Activated CD4-positive, alpha-beta T cell treated with anti-CD3 and anti-CD28 coated beads, Interleukin-2, amount 10 ng/mL, durations not matched to agents 24 days and 14 days (primary cell): ENCODE measurements around the gene OR7C1. TPM values are rescaled to one million over a fixed set of nuclear protein-coding genes. Genes with fewer than 3 reads are reported as not detected.
"Not testable (repeated sequence)": the region's sequence is repeated elsewhere in the genome, so short reads cannot be mapped to it uniquely, and the experiment has no call there.

Source experiments
- DNase-seq: peaks from one replicate; pipeline ENCODE4 v3.0.0; 2022
- H3K27ac Mint-ChIP-seq: one replicate; pipeline ENCODE4 v1.8.0; 2022; ENCODE audit warnings: mild to moderate bottlenecking, mixed read lengths
- H3K27me3 Mint-ChIP-seq: one replicate; pipeline ENCODE4 v1.8.0; 2022; ENCODE audit warnings: mixed read lengths
- H3K36me3 Mint-ChIP-seq: one replicate; pipeline ENCODE4 v1.8.0; 2022; ENCODE audit warnings: low read depth, mild to moderate bottlenecking, mixed read lengths
- H3K4me1 Mint-ChIP-seq: one replicate; pipeline ENCODE4 v1.8.0; 2021; ENCODE audit warnings: mixed read lengths
- H3K4me3 Mint-ChIP-seq: one replicate; pipeline ENCODE4 v1.8.0; 2022; ENCODE audit warnings: mild to moderate bottlenecking, moderate library complexity, mixed read lengths
- H3K9me3 Mint-ChIP-seq: one replicate; pipeline ENCODE4 v1.8.0; 2021; ENCODE audit warnings: mixed read lengths
- intact Hi-C: fragments of 100-400 bp; cut with micrococcal nuclease; formaldehyde crosslinking; loops from one replicate; pipeline ENCODE4 v1.15.1; 2023
- total RNA-seq: library from RNA; stranded (reverse); gene quantifications from 2 replicates; pipeline ENCODE4 v1.2.3, GENCODE V29; 2022

OR7C1 gene
- total RNA-seq, 1 donor from 2014 or later = not detected

DNA sequence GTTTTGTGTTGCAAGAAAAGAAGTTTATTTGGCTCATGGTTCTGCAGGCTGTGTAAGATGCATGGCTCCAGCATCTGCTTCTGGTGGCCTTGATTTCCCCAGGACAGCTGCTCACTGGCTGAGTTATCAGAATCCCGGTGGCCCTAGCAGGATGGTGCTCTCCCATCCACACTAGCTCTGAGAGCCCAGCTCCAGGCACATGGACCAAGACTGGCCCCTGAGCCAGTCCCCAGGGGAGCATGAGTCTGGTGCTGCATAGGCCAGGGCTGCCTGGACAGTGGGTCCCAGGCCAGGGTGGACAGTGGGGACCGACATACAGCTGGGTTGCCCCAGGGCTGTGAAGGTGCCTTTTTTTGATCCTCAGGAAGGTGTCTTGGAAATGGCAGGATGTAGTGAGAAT lies 67.0 kb downstream of the OR7C1 start:
- Mint-ChIP-seq H3K27ac (no peak overlapping the region), H3K4me1 (no peaks in the 10 kb centered on the region), H3K27me3 (no peaks in the 10 kb centered on the region), H3K36me3 (peaks cover 2% of the 10 kb centered on the region), H3K9me3 (no peaks in the 10 kb centered on the region), H3K4me3 (no peak overlapping the region)
- intact Hi-C loops = no loop called here
- no peak for DNase-seq

- Mint-ChIP-seq H3K27me3 (no peaks in the 10 kb centered on the region), H3K4me1 (no peaks in the 10 kb centered on the region), H3K36me3 (peaks cover 2% of the 10 kb centered on the region), H3K4me3 (no peak overlapping the region), H3K27ac (no peak overlapping the region), H3K9me3 (no peaks in the 10 kb centered on the region)
- intact Hi-C loops = no loop called here
- DNase-seq = no peak
Measured at GRCh38 chr19:14767466-14767971, 67.5 kb downstream of the OR7C1 start.

DNA sequence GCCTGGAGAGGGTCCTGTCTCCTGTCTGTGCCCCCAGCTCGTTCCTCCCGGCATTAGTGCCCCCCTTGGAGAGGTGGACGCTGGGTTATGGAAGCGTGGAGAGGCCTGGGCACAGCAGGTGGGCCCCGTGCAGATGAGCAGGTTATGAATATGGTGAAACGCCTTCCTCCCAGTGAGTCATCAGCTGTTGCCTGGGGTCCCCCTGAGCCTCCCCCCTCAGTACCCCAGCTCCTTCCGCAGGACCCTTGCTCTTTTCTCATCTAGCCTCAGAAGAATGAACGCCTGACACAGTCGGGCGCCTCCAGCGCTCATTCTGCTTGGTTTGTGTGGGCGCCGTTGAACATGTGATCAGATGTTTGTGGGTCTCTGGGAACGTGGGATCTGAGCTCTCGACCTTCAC lies 69.1 kb downstream of the OR7C1 start:
- intact Hi-C loops, H3K36me3 Mint-ChIP-seq, H3K27me3 Mint-ChIP-seq, H3K4me1 Mint-ChIP-seq, H3K4me3 Mint-ChIP-seq, DNase-seq, H3K9me3 Mint-ChIP-seq, H3K27ac Mint-ChIP-seq: not testable (repeated sequence)

DNA sequence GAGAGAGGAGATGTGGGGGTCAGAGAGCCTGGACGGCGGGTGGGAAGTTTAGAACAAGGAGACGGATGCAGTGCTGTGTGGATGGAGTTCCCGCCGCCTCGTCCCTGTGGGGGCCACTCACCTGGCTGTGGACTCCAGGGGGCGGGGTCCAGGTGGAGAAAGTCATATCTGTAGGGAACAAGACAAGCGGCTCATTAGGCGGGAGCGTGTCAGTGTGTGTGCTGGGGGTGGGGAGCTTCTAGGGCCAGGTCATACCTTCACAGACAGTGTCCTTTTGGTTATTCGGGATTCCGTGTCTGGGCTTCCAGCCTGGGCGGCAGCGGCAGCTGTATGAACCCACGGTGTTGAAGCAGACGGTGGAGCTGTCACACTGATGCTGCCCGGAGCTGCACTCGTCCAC lies 69.6 kb downstream of the OR7C1 start:
- H3K27me3 Mint-ChIP-seq, H3K36me3 Mint-ChIP-seq, H3K9me3 Mint-ChIP-seq, H3K4me3 Mint-ChIP-seq, H3K27ac Mint-ChIP-seq, DNase-seq, H3K4me1 Mint-ChIP-seq, intact Hi-C loops: not testable (repeated sequence)

- Mint-ChIP-seq H3K27ac (no peak overlapping the region), H3K27me3 (no peaks in the 10 kb centered on the region), H3K36me3 (peaks cover 2% of the 10 kb centered on the region)
Measured at GRCh38 chr19:14764401-14764800, 70.6 kb downstream of the OR7C1 start.

DNA sequence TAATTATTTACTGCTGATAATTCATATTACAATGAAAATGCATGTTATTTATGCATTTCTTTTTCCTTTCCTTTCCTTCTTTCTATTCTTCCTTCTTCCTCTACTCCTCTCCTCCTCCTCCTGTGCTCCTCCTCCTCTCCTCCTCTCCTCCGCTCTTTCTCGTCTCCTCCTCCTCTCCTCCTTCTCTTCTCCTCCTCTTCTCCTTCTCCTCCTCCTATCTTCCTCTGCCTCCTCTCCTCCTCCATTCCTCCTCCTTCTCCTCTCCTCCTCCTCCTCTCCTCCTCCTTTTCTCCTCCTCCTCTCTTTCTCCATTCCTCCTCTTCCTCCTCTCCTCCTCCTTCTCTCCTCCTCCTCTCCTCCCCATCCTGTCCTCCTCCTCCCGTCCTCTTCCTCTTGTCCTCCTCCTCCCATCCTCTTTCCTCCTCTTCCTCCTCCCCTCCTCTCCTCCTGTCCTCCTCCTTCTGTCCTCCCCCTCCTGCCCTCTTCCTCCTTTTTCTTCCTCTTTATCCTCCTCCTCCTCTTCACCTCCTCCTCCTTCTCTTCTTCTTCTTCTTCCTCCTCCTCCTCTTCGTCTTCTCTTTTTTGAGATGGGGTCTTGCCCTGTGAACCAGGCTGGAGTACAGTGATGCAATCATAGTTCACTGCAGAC lies 71.4 kb downstream of the OR7C1 start:
- DNase-seq = no peak
- H3K27me3 Mint-ChIP-seq = no peaks in the 10 kb centered on the region
- no peaks in the 10 kb centered on the region for H3K4me1 Mint-ChIP-seq
- H3K27ac Mint-ChIP-seq = no peak overlapping the region
- no peaks in the 10 kb centered on the region for H3K9me3 Mint-ChIP-seq
- H3K36me3 Mint-ChIP-seq = peaks cover 2% of the 10 kb centered on the region
- intact Hi-C loops = no loop called here
- no peak overlapping the region for H3K4me3 Mint-ChIP-seq

More at GRCh38 chr19:14764401-14764800, 70.6 kb downstream of the OR7C1 start:
- H3K4me3 Mint-ChIP-seq = no peak overlapping the region
- DNase-seq = no peak
- H3K9me3 Mint-ChIP-seq = no peaks in the 10 kb centered on the region
- intact Hi-C loops = no loop called here
- no peaks in the 10 kb centered on the region for H3K4me1 Mint-ChIP-seq

DNA sequence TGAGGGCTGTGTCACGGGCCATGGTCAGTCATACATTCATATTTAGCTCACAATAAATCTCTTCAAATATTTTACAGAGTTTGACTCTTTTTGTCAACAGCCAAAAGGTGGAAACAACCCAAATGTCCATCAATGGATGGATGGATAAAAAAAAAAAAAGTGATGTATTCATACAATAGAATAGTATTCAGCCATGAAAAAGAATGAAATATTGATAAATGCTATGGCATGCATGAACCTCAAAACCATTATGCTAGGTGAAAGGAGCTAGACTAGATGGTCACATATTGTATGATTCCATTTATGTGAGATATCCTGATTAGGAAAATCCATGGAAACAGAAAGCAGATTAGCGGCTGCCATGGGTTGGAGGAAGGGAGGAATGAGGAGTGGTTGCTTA lies 72.9 kb downstream of the OR7C1 start:
- Mint-ChIP-seq H3K4me3 (no peak overlapping the region), H3K27me3 (no peaks in the 10 kb centered on the region), H3K4me1 (no peaks in the 10 kb centered on the region), H3K9me3 (no peaks in the 10 kb centered on the region), H3K36me3 (peaks cover 2% of the 10 kb centered on the region), H3K27ac (no peak overlapping the region)
- intact Hi-C loops = no loop called here
- no peak for DNase-seq

- intact Hi-C loops = no loop called here
- H3K27me3 Mint-ChIP-seq = no peaks in the 10 kb centered on the region
- H3K9me3 Mint-ChIP-seq = no peaks in the 10 kb centered on the region
- no peak overlapping the region for H3K4me3 Mint-ChIP-seq
- DNase-seq = no peak
- H3K4me1 Mint-ChIP-seq = no peaks in the 10 kb centered on the region
- no peak overlapping the region for H3K27ac Mint-ChIP-seq
- peaks cover 2% of the 10 kb centered on the region for H3K36me3 Mint-ChIP-seq
Measured at GRCh38 chr19:14761607-14762006, 73.4 kb downstream of the OR7C1 start.

- no peak overlapping the region for H3K4me3 Mint-ChIP-seq
- no peaks in the 10 kb centered on the region for H3K27me3 Mint-ChIP-seq
- no peaks in the 10 kb centered on the region for H3K36me3 Mint-ChIP-seq
- no peaks in the 10 kb centered on the region for H3K9me3 Mint-ChIP-seq
- intact Hi-C loops = no loop called here
- no peaks in the 10 kb centered on the region for H3K4me1 Mint-ChIP-seq
- DNase-seq = no peak
- H3K27ac Mint-ChIP-seq = no peak overlapping the region
Measured at GRCh38 chr19:14758816-14759215, 76.2 kb downstream of the OR7C1 start.

- Mint-ChIP-seq H3K27me3 (no peaks in the 10 kb centered on the region), H3K27ac (no peak overlapping the region), H3K9me3 (no peaks in the 10 kb centered on the region), H3K4me1 (no peaks in the 10 kb centered on the region), H3K4me3 (no peak overlapping the region), H3K36me3 (no peaks in the 10 kb centered on the region)
- intact Hi-C loops = no loop called here
- no peak for DNase-seq
Measured at GRCh38 chr19:14748601-14749000, 86.4 kb downstream of the OR7C1 start.

Other genes with a start within 250 kb of the OR7C1 start
- gene ADGRE3, start 160.3 kb downstream of the OR7C1 start, total RNA-seq = not detected in 2 replicates
- gene ZNF333, start 145.1 kb downstream of the OR7C1 start, total RNA-seq = 15.0 and 15.3 TPM in 2 replicates
- 1.8 and 2.8 TPM in 2 replicates for gene ADGRE2, start 56.6 kb downstream of the OR7C1 start, total RNA-seq
- gene OR7A5, start within 50 bp of the OR7C1 start, total RNA-seq = not detected in 2 replicates
- not detected in 2 replicates for gene OR7A10, start 13.7 kb upstream of the OR7C1 start, total RNA-seq
- not detected in 2 replicates for gene OR7A17, start 50.9 kb upstream of the OR7C1 start, total RNA-seq
- not detected in 2 replicates for gene OR7C2, start 106.3 kb upstream of the OR7C1 start, total RNA-seq
- gene SLC1A6, start 144.7 kb upstream of the OR7C1 start, total RNA-seq = not detected in 2 replicates
- not detected in 2 replicates for gene CASP14, start 214.3 kb upstream of the OR7C1 start, total RNA-seq
- gene OR1I1, start 247.0 kb upstream of the OR7C1 start, total RNA-seq = not detected in 2 replicates